Cerebellar nuclear complex (tissue), 1 donor: ENCODE results near the gene CEACAM19.
"Not testable (repeated sequence)": the region's sequence is repeated elsewhere in the genome, so short reads cannot be mapped to it uniquely, and the experiment has no call there.

Experiments used
- DNase-seq, 2 experiments: peaks; one replicate each; lab custom pipeline; 2025; lab: John Stamatoyannopoulos, UW

The CEACAM19 gene

DNA sequence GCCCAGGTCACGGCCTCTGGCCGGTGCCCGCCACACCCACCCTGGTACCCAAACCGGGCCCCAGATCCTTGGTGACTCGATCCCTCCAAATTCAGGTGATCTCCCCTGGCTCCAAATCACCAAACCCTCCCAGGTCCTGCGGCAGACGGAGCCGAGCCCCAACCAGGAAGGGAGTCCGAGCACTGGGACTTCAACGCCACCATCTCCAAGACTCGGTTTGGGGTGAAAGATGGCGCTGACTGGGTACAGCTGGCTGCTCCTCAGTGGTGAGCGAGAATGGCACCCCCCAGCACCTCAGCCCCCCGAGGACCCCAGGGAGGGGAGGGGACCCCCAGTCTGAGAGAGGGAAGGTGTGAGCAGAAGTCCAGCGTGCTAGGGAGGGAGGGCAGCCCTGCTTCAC is 29.9 kb downstream of the CEACAM19 start:
- DNase-seq = no peak

DNA sequence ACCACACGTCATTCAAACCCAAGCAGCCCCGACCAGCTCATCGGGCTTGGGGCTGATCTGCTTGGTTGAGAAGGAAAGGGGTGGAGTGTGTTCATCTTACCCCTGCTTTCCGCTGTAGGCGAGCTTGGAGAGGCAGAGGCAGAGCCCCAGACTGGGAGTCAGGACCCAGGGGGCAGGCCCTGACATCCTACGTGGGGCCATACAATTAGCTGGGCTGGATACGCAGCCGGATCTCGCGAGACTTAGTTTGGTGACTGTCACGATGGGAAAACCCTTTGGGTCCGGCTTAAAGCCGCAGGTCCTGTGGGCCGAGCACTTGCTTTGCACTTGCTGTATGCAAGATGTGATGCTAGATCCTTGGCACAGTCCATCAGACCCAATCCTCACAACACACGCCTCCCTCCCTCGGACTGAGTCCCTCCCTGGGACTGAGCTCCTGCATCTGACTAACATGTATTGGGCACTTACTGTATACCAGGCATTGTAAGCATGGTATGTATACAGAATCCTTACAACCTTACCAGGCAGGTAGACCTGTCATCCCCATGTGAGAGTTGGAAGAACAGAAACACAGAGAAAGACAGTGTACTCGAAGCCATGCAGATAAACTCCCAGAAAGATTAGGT is 31.4 kb downstream of the CEACAM19 start:
- DNase-seq = no peak

DNA sequence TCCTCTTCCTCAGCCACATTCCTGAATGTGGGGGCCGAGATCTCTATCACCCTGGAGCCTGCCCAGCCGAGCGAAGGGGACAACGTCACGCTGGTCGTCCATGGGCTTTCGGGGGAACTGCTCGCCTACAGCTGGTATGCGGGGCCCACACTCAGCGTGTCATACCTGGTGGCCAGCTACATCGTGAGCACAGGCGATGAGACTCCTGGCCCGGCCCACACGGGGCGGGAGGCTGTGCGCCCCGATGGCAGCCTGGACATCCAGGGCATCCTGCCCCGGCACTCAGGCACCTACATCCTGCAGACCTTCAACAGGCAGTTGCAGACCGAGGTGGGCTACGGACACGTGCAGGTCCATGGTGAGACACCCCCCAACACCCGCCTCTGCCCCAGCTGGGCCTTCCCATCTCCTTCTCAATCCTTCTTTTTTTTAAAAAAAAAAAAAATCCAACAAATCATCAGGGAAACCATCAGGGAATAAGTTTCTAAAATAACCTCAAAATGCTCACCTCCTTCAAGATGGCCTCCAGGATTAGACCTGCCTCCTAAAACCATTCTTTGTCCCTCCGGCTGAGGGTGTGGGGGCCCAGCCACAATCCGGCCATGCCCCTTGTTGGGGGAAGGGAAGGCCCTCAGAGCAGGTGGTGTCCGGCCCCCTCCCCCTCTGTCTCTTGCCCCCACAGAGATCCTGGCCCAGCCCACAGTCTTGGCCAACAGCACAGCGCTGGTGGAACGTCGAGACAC is 32.2 kb downstream of the CEACAM19 start:
- DNase-seq = no peak

DNA sequence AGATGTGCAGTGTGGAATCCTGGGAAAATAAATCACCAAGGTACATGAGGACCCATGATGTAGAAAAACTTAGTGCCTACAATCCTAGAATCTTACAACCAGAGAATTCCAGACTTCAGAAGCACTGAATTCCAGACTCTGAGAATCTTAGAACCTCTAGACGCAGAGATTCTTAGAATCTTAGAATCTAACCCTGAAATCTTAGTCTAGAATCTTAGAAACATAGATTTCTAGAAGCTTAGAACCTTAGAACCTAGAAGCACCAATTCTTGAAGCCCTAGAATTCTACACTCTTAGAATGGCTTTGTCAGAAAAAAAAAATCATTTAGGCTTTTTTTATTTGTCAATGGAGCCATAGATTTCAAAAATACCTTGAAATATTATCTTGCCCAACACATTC is 33.7 kb downstream of the CEACAM19 start:
- no peak for DNase-seq

DNA sequence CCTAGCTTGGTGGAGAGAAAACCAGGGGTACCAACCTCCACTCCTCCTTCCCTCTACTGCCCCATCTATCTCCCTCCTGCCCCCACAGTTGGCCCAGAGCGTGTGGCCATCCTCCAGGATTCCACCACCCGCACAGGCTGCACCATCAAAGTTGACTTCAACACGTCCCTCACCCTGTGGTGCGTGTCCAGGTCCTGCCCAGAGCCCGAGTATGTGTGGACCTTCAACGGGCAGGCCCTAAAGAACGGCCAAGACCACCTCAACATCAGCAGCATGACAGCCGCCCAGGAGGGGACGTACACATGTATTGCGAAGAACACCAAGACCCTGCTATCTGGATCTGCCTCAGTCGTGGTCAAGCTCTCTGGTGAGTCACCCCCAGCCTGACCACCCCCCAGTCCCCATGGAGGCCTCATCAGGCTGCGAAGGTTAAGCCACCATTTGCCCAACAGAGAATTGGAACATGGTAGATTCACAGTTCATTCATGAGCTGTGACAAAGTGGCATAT is 34.3 kb downstream of the CEACAM19 start:
- no peak for DNase-seq

DNA sequence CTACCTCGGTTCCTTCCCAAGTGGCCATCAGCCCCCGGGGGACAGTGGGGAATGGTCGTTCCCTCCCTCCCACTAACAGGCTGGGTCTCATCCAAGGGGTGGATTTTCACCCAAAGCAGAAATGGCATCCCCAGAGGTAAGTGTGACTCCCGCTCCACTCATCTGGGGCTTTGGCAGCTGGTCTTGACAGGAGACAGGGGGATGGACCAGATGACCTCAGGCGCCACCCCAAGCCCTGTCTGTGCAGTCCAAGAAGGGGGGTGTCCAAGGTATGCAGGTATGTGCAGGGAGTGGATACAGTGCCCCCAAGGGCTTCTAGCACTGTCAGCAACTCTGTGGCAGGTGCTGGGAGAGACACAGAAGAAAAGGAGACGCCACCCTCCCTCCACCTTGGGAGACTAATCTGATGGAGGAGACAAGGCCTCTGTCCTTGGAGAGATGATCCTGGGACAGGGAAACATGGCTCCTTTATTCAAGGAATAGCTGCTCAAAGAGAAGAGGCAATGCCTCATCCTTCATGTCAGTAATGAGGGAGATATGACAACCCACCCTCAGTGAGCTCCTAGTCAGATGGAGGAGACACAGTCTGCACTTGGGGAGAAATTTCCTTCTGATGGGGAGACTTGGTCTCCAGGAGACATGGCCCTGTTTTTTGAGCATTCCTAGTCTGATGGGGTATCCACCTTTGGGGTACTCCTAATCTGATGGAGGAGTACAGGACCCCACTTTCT is 35.4 kb downstream of the CEACAM19 start:
- DNase-seq = no peak

DNA sequence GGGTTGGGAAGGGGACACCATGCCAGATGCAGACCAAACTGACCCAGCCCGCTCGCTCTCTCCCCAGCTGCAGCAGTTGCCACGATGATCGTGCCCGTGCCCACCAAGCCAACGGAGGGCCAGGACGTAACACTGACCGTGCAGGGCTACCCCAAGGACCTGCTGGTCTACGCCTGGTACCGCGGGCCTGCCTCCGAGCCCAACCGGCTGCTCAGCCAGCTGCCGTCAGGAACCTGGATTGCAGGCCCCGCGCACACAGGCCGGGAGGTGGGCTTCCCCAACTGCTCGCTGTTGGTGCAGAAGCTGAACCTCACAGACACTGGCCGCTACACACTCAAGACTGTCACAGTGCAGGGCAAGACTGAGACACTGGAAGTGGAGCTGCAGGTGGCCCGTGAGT is 36.5 kb downstream of the CEACAM19 start:
- DNase-seq = no peak

DNA sequence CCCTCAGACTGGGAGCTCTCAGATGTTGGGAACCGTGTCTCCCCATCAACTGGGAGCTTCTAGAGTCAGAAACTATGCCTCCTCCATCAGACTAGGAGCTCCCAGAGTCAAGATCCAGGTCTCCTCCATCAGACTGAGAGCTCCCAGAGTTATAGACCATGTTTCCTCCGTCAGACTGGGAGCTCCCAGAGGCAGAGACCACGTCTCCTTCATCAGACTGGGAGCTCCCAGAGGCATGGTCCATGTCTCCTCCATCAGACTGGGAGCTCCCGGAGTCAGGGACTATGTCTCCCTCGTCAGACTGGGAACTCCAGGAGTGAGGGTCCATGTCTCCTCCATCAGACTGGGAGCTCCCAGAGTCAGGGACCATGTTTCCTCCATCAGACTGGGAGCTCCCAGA is 37.7 kb downstream of the CEACAM19 start:
- DNase-seq = no peak

DNA sequence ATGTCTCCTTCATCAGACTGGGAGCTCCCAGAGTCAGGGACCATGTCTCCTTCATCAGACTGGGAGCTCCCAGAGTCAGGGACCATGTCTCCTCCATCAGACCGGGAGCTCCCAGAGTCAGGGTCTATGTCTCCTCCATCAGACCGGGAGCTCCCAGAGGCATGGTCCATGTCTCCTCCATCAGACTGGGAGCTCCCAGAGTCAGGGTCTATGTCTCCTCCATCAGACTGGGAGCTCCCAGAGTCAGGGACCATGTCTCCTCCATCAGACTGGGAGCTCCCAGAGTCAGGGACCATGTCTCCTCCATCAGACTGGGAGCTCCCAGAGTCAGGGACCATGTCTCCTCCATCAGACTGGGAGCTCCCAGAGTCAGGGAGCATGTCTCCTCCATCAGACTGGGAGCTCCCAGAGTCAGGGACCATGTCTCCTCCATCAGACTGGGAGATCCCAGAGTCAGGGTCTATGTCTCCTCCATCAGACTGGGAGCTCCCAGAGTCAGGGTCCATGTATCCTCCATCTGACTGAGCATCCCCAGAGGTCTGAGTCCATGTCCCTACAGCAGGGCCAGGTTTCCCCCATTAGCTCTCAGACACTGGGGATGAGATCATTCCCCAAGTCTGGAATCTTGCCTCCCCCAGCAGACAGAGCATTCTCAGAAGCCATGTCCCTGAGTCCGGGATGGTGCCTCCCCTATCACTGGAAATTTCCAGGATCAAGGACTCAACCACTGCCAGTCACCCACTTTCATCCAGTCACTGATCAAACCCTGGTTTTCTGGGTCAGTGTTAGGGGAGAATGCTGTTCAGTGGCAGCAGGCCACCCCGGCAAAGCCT is 38.4 kb downstream of the CEACAM19 start:
- DNase-seq = not testable (repeated sequence)

DNA sequence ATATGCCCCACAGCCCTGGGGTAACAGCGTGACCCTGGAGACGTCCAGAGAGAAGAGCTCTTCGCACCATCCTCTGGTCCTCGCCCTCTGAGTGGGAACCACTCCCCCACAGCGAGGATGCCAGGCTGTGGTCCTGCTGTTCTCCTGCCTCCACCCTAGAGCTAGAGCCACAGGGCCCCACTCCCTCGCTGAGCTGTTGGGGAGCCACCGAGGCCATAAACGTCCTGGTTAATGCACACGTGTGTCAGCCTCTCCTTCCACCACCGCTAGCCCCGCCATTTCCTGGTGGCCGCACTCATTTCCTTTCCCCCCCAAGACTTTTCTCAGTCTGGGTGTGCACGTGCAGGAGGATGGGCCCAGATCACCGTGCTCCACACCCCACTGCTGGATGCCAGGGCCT is 39.2 kb downstream of the CEACAM19 start:
- DNase-seq = no peak

DNA sequence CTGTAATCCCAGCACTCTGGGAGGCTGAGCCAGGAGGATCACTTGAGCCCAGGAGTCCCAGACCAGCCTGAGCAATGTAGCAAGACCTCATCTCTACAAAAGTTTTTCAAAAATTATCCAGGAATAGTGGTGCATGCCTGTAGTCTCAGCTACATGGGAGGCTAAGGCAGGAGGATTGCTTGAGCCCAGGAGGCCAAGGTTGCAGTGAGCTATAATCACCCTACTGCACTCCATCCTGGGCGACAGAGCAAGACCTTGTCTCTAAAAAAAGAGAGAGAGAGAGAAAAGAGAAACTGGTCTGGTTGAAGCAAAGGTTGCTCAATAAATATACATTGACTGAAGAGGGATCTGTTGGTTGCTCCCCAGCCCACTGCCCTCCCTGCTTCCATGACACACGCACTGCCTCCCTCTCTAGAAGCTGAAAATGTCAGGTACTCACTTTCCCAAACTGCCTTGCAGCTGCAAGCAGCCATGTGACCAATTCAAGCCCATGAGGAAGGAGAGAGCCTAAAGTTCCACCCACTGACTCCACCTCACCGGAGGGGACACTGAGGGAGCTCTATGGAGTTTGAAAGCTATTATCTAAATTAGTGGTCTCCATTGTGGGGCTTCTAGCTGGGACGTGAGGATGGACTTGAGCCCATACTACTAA is 41.7 kb downstream of the CEACAM19 start:
- DNase-seq = no peak

DNA sequence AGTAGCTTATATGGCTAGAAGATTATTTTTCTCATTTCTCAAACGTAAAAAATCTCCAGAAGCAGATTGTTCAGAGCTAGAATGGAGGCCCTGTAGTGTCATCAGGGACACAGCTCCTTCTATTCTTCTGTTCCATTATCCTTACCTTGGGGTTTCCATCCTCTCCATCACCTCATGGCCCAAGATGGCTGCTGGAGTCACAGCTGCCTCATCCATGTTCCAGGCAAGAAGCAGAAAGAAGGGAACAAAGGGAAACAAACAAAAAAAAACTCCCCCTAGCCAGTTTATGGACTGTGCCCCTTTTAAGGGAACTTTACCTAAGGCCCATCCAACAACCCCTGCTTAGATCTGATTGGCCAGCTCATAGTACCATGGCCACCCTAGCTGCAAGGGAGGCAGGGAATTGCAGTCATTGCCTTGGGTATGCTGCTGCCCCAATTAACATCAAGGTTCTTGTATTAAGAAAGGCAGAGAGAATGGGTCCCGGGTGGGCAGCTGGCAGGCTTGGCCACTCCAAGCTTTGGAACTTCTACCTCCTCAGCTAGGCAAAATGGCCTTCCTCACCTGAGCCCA is 43.4 kb downstream of the CEACAM19 start:
- no peak for DNase-seq

DNA sequence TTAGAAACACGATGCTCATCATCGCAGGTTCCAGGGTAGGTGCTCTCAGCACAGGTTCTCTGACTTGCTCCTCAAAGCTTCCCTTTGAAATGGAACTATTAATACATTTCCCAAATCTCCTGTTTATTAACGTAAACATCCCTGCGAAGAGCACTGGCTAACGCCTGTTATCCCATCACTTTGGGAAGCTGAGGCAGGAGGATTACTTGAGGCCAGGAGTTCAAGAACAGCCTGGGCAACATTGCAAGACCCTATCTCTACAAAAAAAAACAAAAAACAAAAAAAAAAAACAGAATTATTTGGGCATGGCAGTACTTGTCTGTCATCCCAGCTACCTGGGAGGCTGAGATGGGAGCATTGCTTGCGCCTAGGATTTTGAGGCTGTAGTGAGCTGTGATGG is 46.3 kb downstream of the CEACAM19 start:
- no peak for DNase-seq

DNA sequence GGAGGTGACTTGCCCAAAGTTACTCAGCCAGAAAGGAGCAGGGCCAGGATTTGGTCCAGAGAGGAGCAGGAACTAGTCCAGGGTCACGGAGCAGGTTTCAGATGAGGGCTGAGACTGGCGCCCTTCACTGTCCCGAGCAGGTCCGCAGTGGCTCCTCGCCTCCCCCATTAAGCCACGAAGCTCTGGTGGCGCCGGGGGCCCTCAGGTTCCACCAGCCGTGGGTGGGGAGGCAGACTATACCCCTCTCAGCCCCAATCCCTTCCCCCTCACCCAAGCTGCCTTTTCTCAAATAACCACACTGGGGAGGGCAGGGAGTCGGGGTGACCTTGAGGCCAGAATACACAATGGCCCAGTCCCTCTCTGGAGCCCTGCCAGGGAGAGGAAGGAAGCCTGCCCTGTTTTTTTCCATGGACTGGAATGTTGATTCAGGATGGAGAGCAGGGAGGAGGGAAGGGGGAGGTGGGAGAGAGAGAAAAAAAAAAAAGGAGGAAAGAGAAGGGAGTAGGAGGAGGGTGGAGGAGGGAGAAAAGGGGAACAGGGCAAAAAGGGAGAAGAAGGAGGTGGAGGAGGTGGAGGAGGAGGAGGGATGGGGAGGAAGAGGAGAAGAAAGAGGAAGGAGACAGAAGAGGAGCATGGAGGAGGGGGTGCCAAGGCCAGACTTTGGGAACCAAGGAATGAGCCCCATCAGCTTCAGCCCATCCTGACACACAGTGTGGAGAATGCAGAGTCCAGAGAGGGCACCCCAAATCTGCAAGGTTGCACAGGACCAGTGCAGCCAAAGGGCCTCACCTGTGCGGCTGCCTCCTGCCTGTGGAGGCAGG is 47.4 kb downstream of the CEACAM19 start:
- DNase-seq = no peak

DNA sequence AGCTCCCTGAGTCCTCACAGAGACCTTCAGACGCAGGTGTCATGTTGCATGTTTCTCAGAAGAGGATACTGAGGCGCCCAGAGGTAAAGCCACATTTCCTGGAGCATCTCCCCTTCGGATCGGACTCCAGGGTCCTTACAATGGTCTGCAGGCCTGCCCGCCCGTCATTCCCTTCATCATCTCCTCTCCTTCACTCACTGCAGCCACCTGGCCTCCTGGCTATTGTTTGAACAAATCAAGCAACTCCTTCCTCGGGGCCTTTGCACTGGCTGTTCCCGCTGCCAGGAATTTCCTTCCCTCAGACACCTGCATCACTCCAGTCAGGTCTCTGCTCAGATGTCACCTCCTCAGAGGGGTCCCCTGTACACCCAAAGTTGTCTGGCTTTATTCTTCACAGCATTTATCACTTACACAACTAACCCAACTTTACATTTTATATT is 48.0 kb downstream of the CEACAM19 start:
- no peak for DNase-seq

DNA sequence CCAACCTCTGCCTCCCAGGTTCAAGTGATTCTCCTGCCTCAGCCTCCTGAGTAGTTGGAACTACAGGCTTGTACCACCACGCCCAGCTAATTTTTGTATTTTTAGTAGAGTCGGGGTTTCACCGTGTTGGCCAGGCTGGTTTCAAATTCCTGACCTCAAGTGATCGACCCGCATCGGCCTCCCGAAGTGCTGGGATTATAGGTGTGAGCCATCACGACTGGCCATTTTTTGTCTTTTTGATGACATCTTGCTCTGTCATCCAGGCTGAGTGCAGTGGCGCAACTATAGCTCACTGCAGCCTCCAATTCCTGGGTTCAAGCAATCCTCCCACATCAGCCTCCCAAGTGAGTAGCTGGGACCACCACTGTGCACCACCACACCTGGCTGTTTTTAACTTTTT is 49.1 kb downstream of the CEACAM19 start:
- not testable (repeated sequence) for DNase-seq

DNA sequence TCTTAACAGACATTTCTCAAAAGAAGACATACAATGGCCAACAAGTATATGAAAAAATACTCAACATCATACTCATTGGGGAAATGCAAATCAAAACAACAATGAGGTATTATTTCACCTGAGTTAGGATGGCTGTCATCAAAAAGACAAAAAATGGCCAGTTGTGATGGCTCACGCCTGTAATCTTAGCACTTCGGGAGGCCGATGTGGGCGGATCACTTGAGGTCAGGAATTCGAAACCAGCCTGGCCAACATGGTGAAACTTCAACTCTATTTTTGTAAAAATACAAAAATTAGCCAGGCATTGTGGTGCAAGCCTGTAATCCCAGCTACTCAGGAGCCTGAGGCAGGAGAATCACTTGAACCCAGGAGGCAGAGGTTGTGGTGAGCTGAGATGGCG is 49.7 kb downstream of the CEACAM19 start:
- no peak for DNase-seq

DNA sequence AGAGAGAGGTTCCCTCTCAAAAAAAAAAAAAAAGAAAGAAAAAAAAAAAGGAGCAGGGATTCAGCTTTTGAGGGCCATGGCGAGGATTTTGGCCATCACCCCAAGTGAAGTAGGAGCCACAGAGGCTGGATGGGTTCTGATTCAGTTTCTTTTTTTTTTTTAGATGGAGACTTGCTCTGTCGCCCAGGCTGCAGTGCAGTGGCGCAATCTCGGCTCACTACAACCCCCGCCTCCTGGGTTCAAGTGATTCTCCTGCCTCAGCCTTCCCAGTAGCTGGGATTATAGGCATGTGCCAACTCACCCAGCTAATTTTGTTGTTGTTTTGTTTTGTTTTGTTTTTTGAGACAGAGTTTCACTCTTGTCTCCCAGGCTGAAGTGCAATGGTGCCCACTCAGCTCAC is 50.1 kb downstream of the CEACAM19 start:
- not testable (repeated sequence) for DNase-seq

DNA sequence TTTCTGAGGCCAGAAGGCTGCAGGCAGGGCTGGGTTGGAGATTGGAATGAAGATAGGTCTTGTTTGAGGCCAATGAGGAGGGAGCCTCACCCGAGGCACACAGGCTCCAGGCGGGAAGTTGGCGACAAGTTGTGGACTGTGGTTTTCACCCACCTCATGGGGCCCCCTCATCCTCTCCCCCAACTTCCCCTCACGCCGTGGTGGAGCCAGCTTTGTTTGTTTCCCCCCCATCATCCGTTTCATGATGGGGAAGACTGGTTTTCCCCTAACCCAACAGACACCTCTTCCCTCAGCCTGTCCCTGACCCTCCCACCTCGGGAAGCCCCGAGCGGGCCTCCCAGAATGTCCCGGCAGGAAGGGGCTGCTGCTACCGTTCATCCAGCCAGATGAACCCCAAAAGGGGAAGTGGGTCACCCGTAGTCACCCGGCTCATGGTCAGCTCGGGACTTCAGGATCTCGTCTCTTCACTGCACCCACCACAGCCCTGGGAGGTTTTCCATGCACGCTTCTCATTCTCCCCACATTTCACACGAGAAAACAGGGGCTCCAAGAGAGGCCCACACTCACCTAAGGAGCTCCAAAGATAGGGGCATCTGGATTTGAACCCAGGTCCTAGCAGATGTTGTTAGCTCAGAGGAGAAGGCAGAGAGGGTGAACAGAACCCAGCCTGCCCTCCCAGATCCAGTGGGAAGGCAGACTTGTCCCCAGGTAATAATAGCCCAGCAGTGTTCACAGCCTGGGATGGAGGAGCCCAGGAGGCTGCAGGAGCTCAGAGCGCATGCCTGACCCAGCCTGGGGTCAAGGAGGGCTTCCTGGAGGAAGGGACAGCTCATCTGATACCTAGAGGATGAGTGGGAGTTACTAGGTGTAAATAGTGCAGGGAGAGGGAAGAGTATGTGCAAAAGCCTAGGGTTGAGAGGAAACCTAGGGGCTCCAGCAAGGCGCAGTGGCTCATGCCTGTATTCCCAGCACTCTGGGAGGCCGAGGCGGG is 51.1 kb downstream of the CEACAM19 start:
- no peak for DNase-seq
